NAMALWA (cell line): ENCODE results near the gene ATP7B.

ENCODE experiments used
- DNase-seq: peaks from one replicate; pipeline ENCODE4 v3.0.0-alpha.2; 2015; ENCODE audit warnings: low spot score

The ATP7B gene

DNA sequence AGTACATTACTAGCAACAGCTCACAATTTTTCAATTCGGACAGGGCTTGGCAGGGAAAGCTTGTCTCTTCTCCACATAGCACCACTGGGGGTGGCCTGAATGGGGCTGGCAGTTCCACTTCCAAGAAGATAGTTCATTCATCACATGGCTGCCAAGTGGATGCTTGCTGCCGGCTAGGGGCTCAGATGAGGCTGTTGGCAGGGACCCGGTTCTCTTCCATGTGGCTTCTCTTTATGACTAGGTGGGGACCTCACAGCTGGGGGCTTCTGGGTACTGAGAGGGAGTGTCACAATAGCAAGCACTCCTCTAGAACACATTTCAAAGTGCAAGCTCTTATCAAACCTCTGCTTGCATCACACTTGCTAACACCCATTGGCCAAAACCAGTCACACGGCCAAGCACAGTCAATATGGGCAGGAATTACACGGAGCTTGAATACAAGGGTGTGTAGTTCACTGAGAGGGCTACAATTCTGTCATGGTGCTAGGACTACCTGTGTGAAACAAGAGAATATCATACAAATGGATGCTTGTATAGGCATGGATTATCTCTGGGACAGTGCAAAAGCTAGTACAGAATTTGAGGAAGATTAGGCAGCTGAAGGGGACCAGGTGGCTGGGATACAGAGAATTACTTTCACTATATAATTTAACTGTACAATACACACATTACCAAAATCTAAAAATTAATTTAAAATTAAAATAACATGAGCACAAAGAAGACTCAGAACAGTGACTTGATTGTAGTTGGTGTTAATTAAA lies 32.3 kb downstream of the ATP7B start:
- DNase-seq = no peak

DNA sequence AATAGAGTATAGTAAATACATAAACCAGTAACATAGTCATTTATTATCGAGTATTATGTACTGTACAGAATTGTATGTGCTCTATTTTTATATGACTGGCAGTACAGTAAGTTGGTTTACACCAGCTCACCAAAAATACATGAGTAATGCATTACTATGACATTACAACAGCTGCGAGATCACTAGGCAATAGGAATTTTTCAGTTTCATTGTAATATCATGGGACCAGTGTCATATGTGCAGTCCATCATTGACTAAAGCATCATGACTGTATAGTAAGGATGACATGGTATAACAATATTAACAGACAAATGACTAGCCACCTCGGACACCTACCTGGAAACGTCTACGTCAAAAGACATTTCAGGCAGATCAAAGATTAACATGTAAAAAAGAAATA lies 33.6 kb downstream of the ATP7B start:
- no peak for DNase-seq

- DNase-seq = no peak
Measured at GRCh38 chr13:51976890-51977289, 34.4 kb downstream of the ATP7B start.

DNA sequence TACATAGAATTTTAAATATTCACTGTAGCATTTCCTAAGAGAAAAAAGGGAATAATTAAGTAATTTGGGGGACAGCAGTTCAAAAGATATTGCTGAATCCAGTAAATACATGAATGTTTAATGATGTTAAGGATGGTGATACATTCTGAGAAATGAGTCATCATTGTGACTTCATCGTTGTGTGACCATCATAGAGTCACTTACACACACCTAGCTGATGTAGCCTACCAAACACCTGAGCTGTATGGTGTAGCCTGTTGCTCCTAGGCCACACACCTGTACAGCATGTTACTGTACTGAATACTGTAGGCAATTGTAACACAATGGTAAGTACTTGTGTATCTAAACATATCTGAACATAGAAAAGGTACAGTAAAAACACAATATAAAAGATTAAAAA lies 34.8 kb downstream of the ATP7B start:
- DNase-seq = no peak

- no peak for DNase-seq
Measured at GRCh38 chr13:51974482-51974881, 36.8 kb downstream of the ATP7B start.

DNA sequence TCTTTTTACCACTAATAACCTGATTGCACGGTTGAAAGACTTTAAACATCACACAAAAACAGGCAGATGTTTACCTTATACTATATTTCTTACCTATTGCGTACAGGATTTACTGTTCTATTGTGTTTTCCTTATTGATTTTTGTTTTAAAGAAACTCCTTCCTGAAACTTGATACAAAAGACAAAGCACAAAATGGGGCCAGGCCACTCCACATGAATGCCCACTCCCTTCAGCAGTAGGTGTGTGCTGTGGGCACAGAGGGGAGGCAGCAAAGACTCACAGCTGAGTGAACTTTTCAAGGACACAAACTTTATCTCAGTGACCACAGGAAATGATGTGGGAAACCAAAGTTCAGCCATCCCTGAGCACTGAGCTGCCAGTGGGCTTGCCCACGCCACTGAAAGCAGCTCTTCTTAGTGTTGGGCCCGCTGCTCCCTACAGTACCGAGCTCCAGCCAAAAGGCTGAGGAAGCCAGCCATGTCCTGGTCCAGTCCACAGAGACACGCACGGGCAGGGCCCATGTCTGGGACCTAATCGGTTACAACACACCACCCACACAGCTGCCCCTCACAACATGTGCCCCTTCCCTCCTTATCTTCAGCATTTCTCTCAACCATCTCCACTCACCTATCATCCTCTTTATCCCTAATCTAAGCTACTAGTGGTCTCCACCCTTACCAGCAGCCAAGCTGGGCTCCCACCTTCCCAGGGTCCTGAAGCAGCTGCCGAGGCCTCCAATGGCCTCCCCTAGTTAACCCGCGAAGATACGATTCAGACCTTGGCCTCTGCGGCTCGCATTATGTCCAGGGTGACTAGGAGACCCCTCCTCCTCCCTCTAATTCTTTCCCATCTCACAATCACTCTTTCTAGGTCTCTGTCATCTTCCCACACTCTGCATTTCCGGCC lies 39.5 kb downstream of the ATP7B start:
- DNase-seq = no peak

- no peak for DNase-seq
Measured at GRCh38 chr13:51970349-51970748, 40.9 kb downstream of the ATP7B start.

DNA sequence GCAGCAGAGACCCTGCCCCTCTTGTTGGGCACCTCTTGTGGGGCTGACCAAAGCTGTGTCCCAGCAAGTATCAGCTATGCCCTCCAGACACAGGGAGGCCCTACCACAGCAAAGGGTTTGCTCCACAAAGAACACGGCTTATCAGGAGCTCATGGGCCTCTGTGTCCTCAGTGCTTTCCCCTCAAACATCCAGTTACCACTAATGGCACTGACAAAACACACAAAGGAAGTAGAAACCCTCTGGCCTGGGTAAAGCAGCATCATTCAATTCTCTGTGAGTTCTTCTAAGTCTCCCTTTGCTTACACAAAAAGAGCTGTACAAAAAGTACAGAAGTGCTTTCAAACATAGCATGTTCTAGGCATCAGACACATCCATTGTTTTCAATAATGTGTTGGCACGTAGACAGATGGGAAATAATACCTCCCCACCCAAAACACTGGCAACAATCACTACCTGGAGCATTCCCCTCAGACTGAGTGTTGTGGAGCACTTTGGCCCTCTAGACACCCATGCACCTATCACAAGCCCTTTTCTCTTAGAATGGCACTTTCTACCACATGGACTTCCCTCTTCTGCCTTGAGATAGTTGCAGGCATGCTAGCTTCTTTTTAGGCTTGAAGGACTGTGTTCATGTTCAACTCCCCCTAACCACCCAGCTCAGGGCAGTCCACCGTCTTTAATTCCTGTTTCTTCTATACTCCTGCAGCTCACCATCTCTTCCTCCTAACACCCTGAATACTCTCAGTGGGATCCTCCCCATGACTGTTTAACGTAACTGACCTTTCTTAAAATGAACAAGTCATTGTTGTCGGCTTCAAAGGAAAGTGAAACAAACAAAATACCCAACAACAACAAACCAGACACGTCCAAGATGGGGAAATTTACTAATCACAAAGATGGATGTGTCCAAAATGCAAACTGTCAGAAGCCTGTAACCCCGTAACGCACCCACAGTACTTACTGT lies 43.5 kb downstream of the ATP7B start:
- no peak for DNase-seq

DNA sequence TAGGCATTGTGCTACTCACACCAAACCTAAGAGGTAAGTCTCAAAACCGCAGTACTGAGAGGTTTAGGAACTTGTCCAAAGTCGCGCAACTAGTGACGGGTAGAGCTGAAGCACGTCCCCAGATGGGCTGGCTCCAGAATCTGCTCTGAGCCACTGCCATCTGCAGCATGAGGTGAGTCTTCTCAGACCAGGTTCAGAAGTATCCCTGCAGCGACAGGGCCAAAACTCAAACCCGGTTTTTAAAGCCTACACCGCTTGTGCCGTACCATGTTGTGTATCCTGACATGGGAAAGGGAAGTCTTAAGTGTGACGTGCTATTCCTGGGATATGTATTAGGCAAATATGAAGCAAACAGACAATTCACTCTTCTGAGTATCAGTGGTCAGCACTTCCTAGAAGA lies 45.1 kb downstream of the ATP7B start:
- no peak for DNase-seq

- no peak for DNase-seq
Measured at GRCh38 chr13:51961493-51962403, 49.5 kb downstream of the ATP7B start.

GRCh38 chr13:51960766-51961165 lies 50.5 kb downstream of the ATP7B start:
- no peak for DNase-seq

- peak; percentile 24 for DNase-seq
Measured at GRCh38 chr13:51959773-51960172, 51.5 kb downstream of the ATP7B start.

DNA sequence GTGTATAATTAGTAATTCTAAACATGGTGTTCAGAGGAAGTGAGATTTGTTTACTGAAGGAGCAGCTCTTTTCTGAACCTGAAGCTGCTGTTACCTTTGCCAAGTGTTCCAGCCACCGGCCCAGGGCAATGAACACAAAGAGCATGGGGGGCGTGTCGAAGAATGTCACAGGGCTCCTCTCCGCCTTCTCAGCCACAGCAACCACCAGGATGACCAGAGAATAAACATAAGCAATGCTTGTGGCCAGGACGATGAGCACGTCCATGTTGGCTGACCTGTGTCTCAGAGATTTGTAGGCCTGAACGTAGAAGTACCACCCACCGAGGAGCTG lies 53.1 kb downstream of the ATP7B start:
- no peak for DNase-seq

GRCh38 chr13:51957377-51958216 lies 53.7 kb downstream of the ATP7B start:
- no peak for DNase-seq

DNA sequence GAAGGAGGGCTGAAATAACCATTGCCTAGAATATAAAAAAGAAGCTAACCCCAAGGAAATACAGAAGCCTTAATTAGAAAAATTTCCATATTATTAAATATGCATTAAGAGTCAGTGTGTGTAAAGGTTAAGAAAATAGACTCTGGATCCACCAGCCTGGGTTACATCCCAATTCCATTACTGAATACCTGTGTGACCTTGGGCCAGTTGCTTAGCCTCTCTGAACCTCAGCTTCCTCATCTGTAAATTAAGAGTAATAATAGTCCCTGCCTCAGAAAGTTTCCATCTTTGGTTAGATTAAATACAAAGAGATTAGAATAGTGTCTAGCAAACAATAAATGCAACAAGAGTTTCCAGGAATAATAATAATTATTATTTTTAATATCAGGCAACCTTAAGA lies 54.5 kb downstream of the ATP7B start:
- DNase-seq = no peak

DNA sequence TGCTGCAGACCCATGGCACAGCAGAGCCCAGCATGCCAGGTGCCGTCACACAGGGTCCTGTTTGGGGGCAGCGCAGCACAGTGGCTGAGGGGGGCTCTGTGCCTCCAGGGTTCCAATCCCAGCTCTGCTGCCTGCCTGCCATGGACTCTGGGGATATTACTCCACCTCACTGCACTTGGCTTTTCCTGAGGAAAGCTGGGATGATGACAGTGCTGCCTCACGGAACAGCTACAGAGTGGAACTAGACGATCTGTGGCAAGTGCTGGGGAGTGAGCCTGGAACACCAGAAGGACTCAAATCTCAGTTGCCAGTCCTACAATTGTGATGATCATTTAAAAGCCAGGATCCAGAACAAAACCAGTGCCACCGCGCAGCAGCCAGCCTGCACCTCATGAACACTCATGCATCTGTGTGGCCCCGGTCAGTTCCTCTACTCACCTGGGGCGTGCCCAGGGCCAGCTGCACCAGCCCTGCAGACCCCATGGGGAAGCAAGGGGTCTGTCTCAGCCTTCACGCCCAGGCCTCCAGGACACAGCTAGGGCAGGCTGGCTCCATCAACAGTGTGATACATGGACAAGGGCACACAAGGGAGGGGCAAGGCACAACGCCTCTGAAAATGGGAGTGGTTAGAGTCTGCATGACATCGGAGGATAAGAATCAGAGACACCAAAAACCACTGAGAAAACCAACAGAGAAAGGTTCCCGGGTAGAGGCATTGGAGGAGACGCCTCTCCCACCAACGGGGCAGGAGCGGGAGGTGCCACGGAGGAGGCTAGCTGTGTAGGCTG lies 55.2 kb downstream of the ATP7B start:
- no peak for DNase-seq

DNA sequence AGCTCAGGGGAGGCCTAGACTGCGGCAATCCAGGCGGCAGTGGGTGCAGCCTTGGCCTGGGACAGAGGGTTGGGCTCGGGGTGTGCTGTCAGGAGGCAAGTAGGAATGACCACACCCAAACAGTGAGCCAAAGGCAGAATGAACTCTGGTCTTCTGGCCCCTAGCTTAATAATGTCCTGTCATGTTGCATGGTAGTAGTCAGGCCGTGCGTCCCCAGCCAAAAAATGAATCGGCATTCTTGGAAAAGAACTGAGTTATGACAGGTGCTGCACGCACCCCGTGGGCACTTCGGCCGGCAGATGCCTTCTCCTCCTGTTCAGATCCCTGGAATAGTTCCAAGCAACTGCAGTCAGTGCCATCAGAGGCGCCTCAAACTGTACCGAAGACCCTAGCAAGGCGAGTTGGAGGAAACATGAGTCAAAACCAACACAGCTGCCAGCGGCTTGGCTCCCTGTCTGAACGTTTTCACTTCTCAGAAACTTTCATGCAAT lies 55.9 kb downstream of the ATP7B start:
- no peak for DNase-seq

DNA sequence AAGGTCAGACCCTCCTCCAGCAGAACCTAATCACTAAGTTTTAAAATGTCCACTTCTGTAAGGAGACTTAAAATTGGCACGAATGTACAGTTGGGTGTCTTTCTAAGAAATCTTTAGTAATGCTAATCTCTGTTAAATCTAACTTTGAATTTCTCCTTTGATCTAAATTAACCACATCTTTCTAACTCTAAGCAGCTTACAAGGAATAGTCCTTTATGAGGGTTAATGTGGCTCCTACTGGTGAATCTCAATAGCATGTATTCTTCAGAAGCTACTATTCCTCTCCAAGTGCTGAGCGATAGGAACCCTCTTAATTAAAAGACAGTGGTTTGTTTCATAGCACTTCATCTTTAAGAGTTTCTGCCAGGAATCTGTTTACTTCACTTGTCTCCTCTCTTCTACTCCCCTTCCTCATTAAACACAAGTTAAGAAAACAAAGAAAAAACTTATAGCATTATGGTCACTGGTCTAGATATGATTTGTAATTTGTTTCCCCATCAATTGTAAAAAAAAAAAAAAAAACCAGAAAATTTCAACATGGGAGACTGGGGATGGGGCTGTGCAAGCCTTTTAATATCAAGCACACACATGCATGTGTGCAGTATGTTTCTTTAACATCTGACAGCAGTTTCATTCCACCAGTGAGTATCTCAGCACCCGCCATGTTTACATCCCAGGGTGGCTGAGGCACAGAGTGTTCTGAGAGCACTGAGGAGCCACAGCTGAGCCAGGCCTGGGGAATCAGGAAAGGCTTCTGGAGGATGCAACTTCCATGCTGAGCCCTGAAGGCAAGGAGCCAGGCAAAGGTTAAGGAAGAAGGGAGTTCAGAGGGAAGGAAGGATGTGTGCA lies 57.7 kb downstream of the ATP7B start:
- no peak for DNase-seq
